HepG2 (cell line): ENCODE measurements around the gene CTF1. TPM values are rescaled to one million over a fixed set of nuclear protein-coding genes. Genes with fewer than 3 reads are reported as not detected.

Experiments
- ATF3 ChIP-seq: sonication (generic); formaldehyde crosslinking; IDR thresholded peaks from 2 replicates; pipeline ENCODE4 v1.4.0; 2020; ENCODE audit warnings: missing genetic modification reagents
- MAFF ChIP-seq: IDR thresholded peaks from 2 replicates; pipeline ENCODE4 v1.6.1; 2011; ENCODE audit warnings: low read depth, low read length, improper control_type of control experiment
- MYC ChIP-seq: sonication (generic); formaldehyde crosslinking; IDR thresholded peaks from 2 replicates; pipeline ENCODE4 v1.9.0; 2021; ENCODE audit warnings: missing genetic modification reagents, borderline replicate concordance
- PAF1 ChIP-seq: IDR thresholded peaks from 2 replicates; pipeline ENCODE4 v1.6.1; 2016; ENCODE audit warnings: missing genetic modification reagents, missing compliant biosample characterization
- PAWR ChIP-seq: sonication (generic); formaldehyde crosslinking; IDR thresholded peaks from 2 replicates; pipeline ENCODE4 v1.4.0; 2020; ENCODE audit warnings: missing genetic modification reagents, mild to moderate bottlenecking, borderline replicate concordance
- POLR2AphosphoS5 ChIP-seq: IDR thresholded peaks from 2 replicates; pipeline ENCODE4 v1.6.1; 2012; ENCODE audit warnings: low read depth, low read length
- SSRP1 ChIP-seq: IDR thresholded peaks from 2 replicates; pipeline ENCODE4 v1.6.1; 2016; ENCODE audit warnings: control low read depth
- SYNCRIP ChIP-seq: fragments of 200-400 bp; formaldehyde crosslinking; IDR thresholded peaks from 2 replicates; pipeline ENCODE4 v1.6.1; 2018; ENCODE audit warnings: mild to moderate bottlenecking, low read depth, low read length; ENCODE audit not compliant: insufficient read depth
- YEATS2 ChIP-seq: sonication (generic); formaldehyde crosslinking; IDR thresholded peaks from 2 replicates; pipeline ENCODE4 v1.4.0; 2020; ENCODE audit warnings: missing genetic modification reagents, borderline replicate concordance
- ZKSCAN5 ChIP-seq: sonication (generic); formaldehyde crosslinking; IDR thresholded peaks from 2 replicates; pipeline ENCODE4 v1.5.1; 2020; ENCODE audit warnings: mild to moderate bottlenecking, missing genetic modification reagents
- ZNF292 ChIP-seq: sonication (generic); formaldehyde crosslinking; IDR thresholded peaks from 2 replicates; pipeline ENCODE4 v1.8.1; 2022; ENCODE audit warnings: mild to moderate bottlenecking, low read depth, missing genetic modification reagents, borderline replicate concordance
- ZNF646 ChIP-seq: sonication (generic); formaldehyde crosslinking; IDR thresholded peaks from 2 replicates; pipeline ENCODE4 v1.9.0; 2021; ENCODE audit warnings: mild to moderate bottlenecking, missing genetic modification reagents
- ZNF710 ChIP-seq: sonication (generic); formaldehyde crosslinking; IDR thresholded peaks from 2 replicates; pipeline ENCODE4 v1.5.0; 2020; ENCODE audit warnings: mild to moderate bottlenecking, missing genetic modification reagents, borderline replicate concordance
- ZNF773 ChIP-seq: sonication (generic); formaldehyde crosslinking; IDR thresholded peaks from 2 replicates; pipeline ENCODE4 v1.4.0; 2020; ENCODE audit warnings: missing genetic modification reagents, borderline replicate concordance
- polyA plus RNA-seq, 8 experiments: library from polyadenylated mRNA; depleted of rRNA in 3 of 8; stranded (reverse) in 7 of 8; unstranded in 1 of 8; fragments of >200 nt; fragmentation: Illumina TruSeq in 4 of 8; extraction: Trizol in 4 of 8; gene quantifications; 2 replicates each; pipeline versions ENCODE4 v1.2.1 to v1.2.3, GENCODE V29; 2011 to 2016; ENCODE audit warnings: low read depth in 4 of 8, missing spikeins in 1 of 8, mixed read lengths in 1 of 8; ENCODE audit not compliant: insufficient read depth in 1 of 8
- total RNA-seq, 5 experiments: library from RNA; depleted of rRNA; stranded (reverse); fragments of >200 nt; fragmentation: Illumina TruSeq; extraction: Trizol; gene quantifications; 2 replicates each; pipeline ENCODE4 v1.2.3, GENCODE V29; 2016; ENCODE audit warnings: low read depth in 1 of 5
- TF ChIP-seq, protein P1 (sequence below): sonication (generic); formaldehyde crosslinking; IDR thresholded peaks from 2 replicates; pipeline ENCODE4 v1.4.0; 2020; ENCODE audit warnings: missing genetic modification reagents
- TF ChIP-seq, protein P2 (sequence below): sonication (generic); formaldehyde crosslinking; IDR thresholded peaks from 2 replicates; pipeline ENCODE4 v1.4.0; 2020; ENCODE audit warnings: missing genetic modification reagents

The CTF1 gene
- total and polyA plus RNA-seq, 2 of the 13 experiments (the other 11 are each of a cell fraction or from before 2014, with no cell fraction given): 0.13 to 1.8 TPM

DNA sequence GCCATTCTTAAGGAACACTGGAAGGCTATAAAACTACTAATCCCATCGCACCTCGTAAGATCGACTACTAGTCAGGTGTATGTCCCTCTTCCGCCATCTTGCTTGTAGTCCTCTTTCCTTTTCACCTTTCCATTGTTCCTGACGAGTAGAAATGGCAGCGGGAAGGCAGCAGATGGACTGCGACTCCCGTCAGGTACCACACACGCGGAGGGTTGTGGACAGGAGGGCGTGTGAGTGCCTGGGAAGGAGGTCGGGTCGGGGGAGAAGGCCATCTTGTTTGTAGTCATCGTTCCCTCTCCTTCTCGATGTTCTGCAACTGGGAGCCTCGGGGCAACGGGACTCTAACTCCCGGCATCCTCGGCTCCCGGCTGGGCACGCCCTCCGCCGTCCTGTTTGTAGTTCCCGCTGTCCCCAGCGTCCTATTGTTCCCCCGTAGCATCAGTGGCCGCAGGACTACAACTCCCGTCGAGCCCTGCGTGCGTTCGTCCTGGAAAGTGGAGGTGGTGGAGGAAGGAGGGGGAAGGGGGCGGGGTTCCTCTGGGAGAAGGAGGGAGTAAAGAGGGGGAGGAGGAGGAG lies 26.6 kb downstream of the CTF1 start (continued):
- TF ChIP-seq PAF1 (CRISPR knock-in tag) (no peak), MAFF (no peak), ZNF710 (CRISPR knock-in tag) (peak; percentile 11; the same call in 1 of the 2 replicates), ZNF646 (CRISPR knock-in tag) (no peak), MYC (CRISPR knock-in tag) (peak; percentile 71; the same call in 1 of the 2 replicates), SSRP1 (peak; percentile 30; the same call in 1 of the 2 replicates), ZNF773 (CRISPR knock-in tag) (no peak), YEATS2 (CRISPR knock-in tag) (no peak; the same call in 1 of the 2 replicates), POLR2AphosphoS5 (peak; percentile 62), ZNF292 (CRISPR knock-in tag) (no peak), ATF3 (CRISPR knock-in tag) (no peak), SYNCRIP (no peak), PAWR (CRISPR knock-in tag) (no peak), ZKSCAN5 (CRISPR knock-in tag) (no peak)
- TF ChIP-seq, protein P1, sequence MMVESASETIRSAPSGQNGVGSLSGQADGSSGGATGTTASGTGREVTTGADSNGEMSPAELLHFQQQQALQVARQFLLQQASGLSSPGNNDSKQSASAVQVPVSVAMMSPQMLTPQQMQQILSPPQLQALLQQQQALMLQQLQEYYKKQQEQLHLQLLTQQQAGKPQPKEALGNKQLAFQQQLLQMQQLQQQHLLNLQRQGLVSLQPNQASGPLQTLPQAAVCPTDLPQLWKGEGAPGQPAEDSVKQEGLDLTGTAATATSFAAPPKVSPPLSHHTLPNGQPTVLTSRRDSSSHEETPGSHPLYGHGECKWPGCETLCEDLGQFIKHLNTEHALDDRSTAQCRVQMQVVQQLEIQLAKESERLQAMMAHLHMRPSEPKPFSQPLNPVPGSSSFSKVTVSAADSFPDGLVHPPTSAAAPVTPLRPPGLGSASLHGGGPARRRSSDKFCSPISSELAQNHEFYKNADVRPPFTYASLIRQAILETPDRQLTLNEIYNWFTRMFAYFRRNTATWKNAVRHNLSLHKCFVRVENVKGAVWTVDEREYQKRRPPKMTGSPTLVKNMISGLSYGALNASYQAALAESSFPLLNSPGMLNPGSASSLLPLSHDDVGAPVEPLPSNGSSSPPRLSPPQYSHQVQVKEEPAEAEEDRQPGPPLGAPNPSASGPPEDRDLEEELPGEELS (CRISPR knock-in tag): peak; percentile 24; the same call in 1 of the 2 replicates
- TF ChIP-seq, protein P2, sequence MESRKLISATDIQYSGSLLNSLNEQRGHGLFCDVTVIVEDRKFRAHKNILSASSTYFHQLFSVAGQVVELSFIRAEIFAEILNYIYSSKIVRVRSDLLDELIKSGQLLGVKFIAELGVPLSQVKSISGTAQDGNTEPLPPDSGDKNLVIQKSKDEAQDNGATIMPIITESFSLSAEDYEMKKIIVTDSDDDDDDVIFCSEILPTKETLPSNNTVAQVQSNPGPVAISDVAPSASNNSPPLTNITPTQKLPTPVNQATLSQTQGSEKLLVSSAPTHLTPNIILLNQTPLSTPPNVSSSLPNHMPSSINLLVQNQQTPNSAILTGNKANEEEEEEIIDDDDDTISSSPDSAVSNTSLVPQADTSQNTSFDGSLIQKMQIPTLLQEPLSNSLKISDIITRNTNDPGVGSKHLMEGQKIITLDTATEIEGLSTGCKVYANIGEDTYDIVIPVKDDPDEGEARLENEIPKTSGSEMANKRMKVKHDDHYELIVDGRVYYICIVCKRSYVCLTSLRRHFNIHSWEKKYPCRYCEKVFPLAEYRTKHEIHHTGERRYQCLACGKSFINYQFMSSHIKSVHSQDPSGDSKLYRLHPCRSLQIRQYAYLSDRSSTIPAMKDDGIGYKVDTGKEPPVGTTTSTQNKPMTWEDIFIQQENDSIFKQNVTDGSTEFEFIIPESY (CRISPR knock-in tag): 0 out of 2 replicates have a peak, but pooled peaks have one; percentile 38
